Naive thymus-derived CD8-positive, alpha-beta T cell (primary cell): ENCODE results near the gene IL31RA. TPM values are rescaled to one million over a fixed set of nuclear protein-coding genes. Genes with fewer than 3 reads are reported as not detected.

Source experiments
- ATAC-seq, 2 donors: fragments of 150-1000 bp; cut with Tn5 transposase in 1 of 2; sonication (Bioruptor Pico), chemical (Tn5 transposase) in 1 of 2; 1 replicate in 1 of 2; 2 replicates in 1 of 2; pipeline ENCODE4 v1.10.0; 2021; ENCODE audit warnings: mild to moderate bottlenecking in 2 of 2, moderate library complexity in 2 of 2
- POLR2A ChIA-PET: fragments of 350-600 bp; sonication (Branson Sonifier 250); formaldehyde crosslinking; loops from one replicate; lab custom pipeline; 2021; ENCODE audit warnings: antibody characterized with exemption; lab: Charles Lee
- DNase-seq, 10 donors: peaks; one replicate each; pipeline versions ENCODE4 v3.0.0 to v3.0.0-alpha.2; 2020 to 2022
- H3K27ac Mint-ChIP-seq, 10 donors: one replicate each; pipeline ENCODE4 v1.8.0; 2020 to 2022; ENCODE audit warnings: mild to moderate bottlenecking in 10 of 10, mixed read lengths in 10 of 10, moderate library complexity in 4 of 10, inconsistent platforms in 1 of 10
- H3K27me3 Mint-ChIP-seq, 5 donors: one replicate each; pipeline ENCODE4 v1.8.0; 2021 to 2022; ENCODE audit warnings: mixed read lengths in 5 of 5
- H3K36me3 Mint-ChIP-seq, 3 donors: one replicate each; pipeline ENCODE4 v1.8.0; 2020 to 2022; ENCODE audit warnings: mixed read lengths in 3 of 3, mild to moderate bottlenecking in 2 of 3, inconsistent platforms in 1 of 3
- H3K4me1 Mint-ChIP-seq, 4 donors: one replicate each; pipeline ENCODE4 v1.8.0; 2021 to 2022; ENCODE audit warnings: mixed read lengths in 4 of 4
- H3K4me3 Mint-ChIP-seq, 10 donors: one replicate each; pipeline ENCODE4 v1.8.0; 2020 to 2022; ENCODE audit warnings: mild to moderate bottlenecking in 10 of 10, mixed read lengths in 10 of 10, moderate library complexity in 6 of 10, inconsistent platforms in 1 of 10
- H3K9me3 Mint-ChIP-seq, 9 donors: one replicate each; pipeline ENCODE4 v1.8.0; 2020 to 2022; ENCODE audit warnings: mixed read lengths in 9 of 9, mild to moderate bottlenecking in 3 of 9, inconsistent platforms in 1 of 9, moderate library complexity in 1 of 9
- polyA plus RNA-seq, 3 donors: library from polyadenylated mRNA; unstranded; fragments of 300-500 nt; fragmentation: Illumina TruSeq; gene quantifications; one replicate each; pipeline ENCODE4 v1.2.3, GENCODE V29; 2021
- total RNA-seq, 8 experiments: library from RNA in 2 of 8; stranded (reverse) in 2 of 8; gene quantifications; one replicate each; pipeline ENCODE4 v1.2.3 and lab custom pipeline; 2021 to 2026

The IL31RA gene
- total and polyA plus RNA-seq, 5 experiments from 2014 or later, result not detected

- H3K27ac Mint-ChIP-seq, result no peak overlapping the region
- H3K27me3 Mint-ChIP-seq, result no peaks in the 10 kb centered on the region
- no peak for DNase-seq
- POLR2A ChIA-PET, result no interaction called here
- peaks cover 0 to 4% (median 0%) of the 10 kb centered on the region in 3 donors for H3K36me3 Mint-ChIP-seq
- peaks cover 0 to 5% (median 0%) of the 10 kb centered on the region in 9 donors for H3K9me3 Mint-ChIP-seq
- ATAC-seq, result no peak
- H3K4me1 Mint-ChIP-seq, result peaks cover 0 to 3% (median 1%) of the 10 kb centered on the region in 4 donors
- H3K4me3 Mint-ChIP-seq, result no peak overlapping the region
Measured at GRCh38 chr5:55864606-55865541, 13.7 kb downstream of the IL31RA start.

- DNase-seq (no peak), ATAC-seq (no peak)
- POLR2A ChIA-PET, result no interaction called here
- Mint-ChIP-seq H3K9me3 (peaks cover 0 to 2% (median 0%) of the 10 kb centered on the region in 9 donors), H3K27ac (peak overlapping the region in 1 of 10 donors; percentile 1), H3K4me1 (peaks cover 0 to 3% (median 1%) of the 10 kb centered on the region in 4 donors), H3K4me3 (no peak overlapping the region), H3K27me3 (no peaks in the 10 kb centered on the region), H3K36me3 (peaks cover 0 to 4% (median 0%) of the 10 kb centered on the region in 3 donors)
Measured at GRCh38 chr5:55865831-55866230, 14.7 kb downstream of the IL31RA start.

- no peak overlapping the region for H3K27ac Mint-ChIP-seq
- no peaks in the 10 kb centered on the region for H3K27me3 Mint-ChIP-seq
- no peak for ATAC-seq
- H3K9me3 Mint-ChIP-seq, result peaks cover 0 to 2% (median 0%) of the 10 kb centered on the region in 9 donors
- peaks cover 0 to 4% (median 0%) of the 10 kb centered on the region in 3 donors for H3K36me3 Mint-ChIP-seq
- no peak overlapping the region for H3K4me3 Mint-ChIP-seq
- no peak for DNase-seq
- peaks cover 0 to 3% (median 1%) of the 10 kb centered on the region in 4 donors for H3K4me1 Mint-ChIP-seq
- POLR2A ChIA-PET, result no interaction called here
Measured at GRCh38 chr5:55866485-55866884, 15.3 kb downstream of the IL31RA start.

- H3K27ac Mint-ChIP-seq, result peak overlapping the region in 1 of 10 donors; percentile 63
- POLR2A ChIA-PET, result no interaction called here
Measured at GRCh38 chr5:55866934-55867333, 15.8 kb downstream of the IL31RA start.

GRCh38 chr5:55868846-55869245 lies 17.7 kb downstream of the IL31RA start:
- POLR2A ChIA-PET, result no interaction called here
- no peak for DNase-seq
- H3K4me1 Mint-ChIP-seq, result peaks cover 0 to 3% (median 1%) of the 10 kb centered on the region in 4 donors
- peak overlapping the region in 1 of 10 donors; percentile 74 for H3K27ac Mint-ChIP-seq
- H3K4me3 Mint-ChIP-seq, result no peak overlapping the region
- H3K9me3 Mint-ChIP-seq, result no peaks in the 10 kb centered on the region
- no peaks in the 10 kb centered on the region for H3K36me3 Mint-ChIP-seq
- no peaks in the 10 kb centered on the region for H3K27me3 Mint-ChIP-seq
- no peak for ATAC-seq

More at GRCh38 chr5:55866934-55867333, 15.8 kb downstream of the IL31RA start:
- ATAC-seq (no peak), DNase-seq (no peak)
- no peaks in the 10 kb centered on the region for H3K36me3 Mint-ChIP-seq
- no peaks in the 10 kb centered on the region for H3K27me3 Mint-ChIP-seq
- peaks cover 0 to 3% (median 1%) of the 10 kb centered on the region in 4 donors for H3K4me1 Mint-ChIP-seq
- H3K4me3 Mint-ChIP-seq, result no peak overlapping the region
- no peaks in the 10 kb centered on the region for H3K9me3 Mint-ChIP-seq

GRCh38 chr5:55869847-55870246 lies 18.7 kb downstream of the IL31RA start:
- Mint-ChIP-seq H3K4me1 (peaks cover 0 to 3% (median 1%) of the 10 kb centered on the region in 4 donors), H3K4me3 (no peak overlapping the region), H3K9me3 (no peaks in the 10 kb centered on the region), H3K27ac (no peak overlapping the region), H3K27me3 (no peaks in the 10 kb centered on the region), H3K36me3 (no peaks in the 10 kb centered on the region)
- POLR2A ChIA-PET, result no interaction called here
- ATAC-seq (no peak), DNase-seq (no peak)

- DNase-seq, result no peak
- Mint-ChIP-seq H3K9me3 (peaks cover 0 to 8% (median 0%) of the 10 kb centered on the region in 9 donors), H3K27me3 (no peaks in the 10 kb centered on the region), H3K4me1 (no peaks in the 10 kb centered on the region), H3K4me3 (no peak overlapping the region), H3K27ac (no peak overlapping the region), H3K36me3 (peaks cover 0 to 6% (median 0%) of the 10 kb centered on the region in 3 donors)
- POLR2A ChIA-PET, result no interaction called here
- no peak for ATAC-seq
Measured at GRCh38 chr5:55873234-55873633, 22.1 kb downstream of the IL31RA start.

GRCh38 chr5:55877655-55878054 lies 26.5 kb downstream of the IL31RA start:
- H3K27me3 Mint-ChIP-seq, result peaks cover 0 to 2% (median 0%) of the 10 kb centered on the region in 5 donors
- ATAC-seq (no peak), DNase-seq (no peak)
- H3K27ac Mint-ChIP-seq, result peak overlapping the region in 1 of 10 donors; percentile 2
- H3K9me3 Mint-ChIP-seq, result peaks cover 0 to 9% (median 0%) of the 10 kb centered on the region in 9 donors
- H3K36me3 Mint-ChIP-seq, result peaks cover 0 to 7% (median 0%) of the 10 kb centered on the region in 3 donors
- POLR2A ChIA-PET, result no interaction called here
- H3K4me1 Mint-ChIP-seq, result no peaks in the 10 kb centered on the region
- H3K4me3 Mint-ChIP-seq, result no peak overlapping the region

GRCh38 chr5:55880453-55880852 lies 29.3 kb downstream of the IL31RA start:
- Mint-ChIP-seq H3K27me3 (peaks cover 0 to 4% (median 0%) of the 10 kb centered on the region in 5 donors), H3K36me3 (peaks cover 0 to 7% (median 0%) of the 10 kb centered on the region in 3 donors), H3K9me3 (peaks cover 0 to 9% (median 0%) of the 10 kb centered on the region in 9 donors), H3K4me3 (no peak overlapping the region), H3K4me1 (no peaks in the 10 kb centered on the region), H3K27ac (no peak overlapping the region)
- ATAC-seq, result no peak
- POLR2A ChIA-PET, result no interaction called here
- no peak for DNase-seq

- POLR2A ChIA-PET, result no interaction called here
- DNase-seq, result no peak
- no peaks in the 10 kb centered on the region for H3K9me3 Mint-ChIP-seq
- ATAC-seq, result no peak
- no peaks in the 10 kb centered on the region for H3K36me3 Mint-ChIP-seq
- peak overlapping the region in 2 of 10 donors; percentile 18 to 19 for H3K27ac Mint-ChIP-seq
- peaks cover 3 to 8% (median 7%) of the 10 kb centered on the region in 4 donors for H3K4me1 Mint-ChIP-seq
- H3K27me3 Mint-ChIP-seq, result peaks cover 0 to 6% (median 4%) of the 10 kb centered on the region in 5 donors
- no peak overlapping the region for H3K4me3 Mint-ChIP-seq
Measured at GRCh38 chr5:55885359-55885758, 34.2 kb downstream of the IL31RA start.

GRCh38 chr5:55888205-55888604 lies 37.0 kb downstream of the IL31RA start:
- Mint-ChIP-seq H3K9me3 (no peaks in the 10 kb centered on the region), H3K36me3 (no peaks in the 10 kb centered on the region), H3K4me1 (peaks cover 3 to 8% (median 7%) of the 10 kb centered on the region in 4 donors), H3K27ac (peak overlapping the region in 1 of 10 donors; percentile 8), H3K27me3 (peaks cover 0 to 5% (median 4%) of the 10 kb centered on the region in 5 donors), H3K4me3 (no peak overlapping the region)
- DNase-seq (peak in 1 of 10 donors; percentile 13), ATAC-seq (peak in 1 of 2 donors; percentile 59)
- POLR2A ChIA-PET, result no interaction called here

- H3K4me1 Mint-ChIP-seq, result peaks cover 5 to 11% (median 8%) of the 10 kb centered on the region in 4 donors
- DNase-seq (no peak), ATAC-seq (no peak)
- no peak overlapping the region for H3K27ac Mint-ChIP-seq
- peaks cover 0 to under 1% (median 0%) of the 10 kb centered on the region in 9 donors for H3K9me3 Mint-ChIP-seq
- H3K36me3 Mint-ChIP-seq, result no peaks in the 10 kb centered on the region
- H3K27me3 Mint-ChIP-seq, result peaks cover 0 to 5% (median 4%) of the 10 kb centered on the region in 5 donors
- no peak overlapping the region for H3K4me3 Mint-ChIP-seq
- POLR2A ChIA-PET, result no interaction called here
Measured at GRCh38 chr5:55892479-55892878, 41.3 kb downstream of the IL31RA start.

- Mint-ChIP-seq H3K4me3 (no peak overlapping the region), H3K27me3 (peaks cover 0 to 10% (median 10%) of the 10 kb centered on the region in 5 donors), H3K9me3 (peaks cover 0 to 3% (median 0%) of the 10 kb centered on the region in 9 donors), H3K4me1 (peaks cover 0 to 7% (median 3%) of the 10 kb centered on the region in 4 donors), H3K27ac (no peak overlapping the region), H3K36me3 (no peaks in the 10 kb centered on the region)
- POLR2A ChIA-PET, result no interaction called here
- ATAC-seq (no peak), DNase-seq (no peak)
Measured at GRCh38 chr5:55894135-55894534, 43.0 kb downstream of the IL31RA start.
